HG03521 (cell line): Measurements from ENCODE around the gene CTNNB1.

Experiments
- ATAC-seq: cut with Tn5 transposase; IDR thresholded peaks from one replicate; pipeline ENCODE4 v1.9.1; 2021; ENCODE audit warnings: mild to moderate bottlenecking, moderate library complexity; ENCODE audit not compliant: unreplicated experiment

Gene CTNNB1

GRCh38 chr3:41213588-41213987, 14.3 kb downstream of the CTNNB1 start:
- no peak for ATAC-seq

GRCh38 chr3:41216422-41216821, 17.1 kb downstream of the CTNNB1 start:
- no peak for ATAC-seq

GRCh38 chr3:41216993-41217392, 17.7 kb downstream of the CTNNB1 start:
- no peak for ATAC-seq

GRCh38 chr3:41219424-41219823, 20.1 kb downstream of the CTNNB1 start:
- no peak for ATAC-seq

GRCh38 chr3:41220906-41221677, 21.8 kb downstream of the CTNNB1 start:
- ATAC-seq = no peak

GRCh38 chr3:41222012-41222411, 22.7 kb downstream of the CTNNB1 start:
- ATAC-seq = no peak

- no peak for ATAC-seq
Measured at GRCh38 chr3:41222501-41222900, 23.2 kb downstream of the CTNNB1 start.

GRCh38 chr3:41223078-41223477, 23.8 kb downstream of the CTNNB1 start:
- no peak for ATAC-seq

GRCh38 chr3:41223691-41224090, 24.4 kb downstream of the CTNNB1 start:
- ATAC-seq = no peak

GRCh38 chr3:41224120-41224806, 25.0 kb downstream of the CTNNB1 start:
- ATAC-seq = no peak

GRCh38 chr3:41234823-41235721, 35.8 kb downstream of the CTNNB1 start:
- ATAC-seq = no peak

GRCh38 chr3:41236228-41236627, 36.9 kb downstream of the CTNNB1 start:
- ATAC-seq = no peak

- ATAC-seq = no peak
Measured at GRCh38 chr3:41237907-41238306, 38.6 kb downstream of the CTNNB1 start.

GRCh38 chr3:41239587-41239986, 40.3 kb downstream of the CTNNB1 start:
- ATAC-seq = no peak

GRCh38 chr3:41241161-41241560, 41.9 kb downstream of the CTNNB1 start:
- ATAC-seq = no peak

- no peak for ATAC-seq
Measured at GRCh38 chr3:41241800-41242571, 42.7 kb downstream of the CTNNB1 start.

- ATAC-seq = no peak
Measured at GRCh38 chr3:41243183-41243582, 43.9 kb downstream of the CTNNB1 start.

GRCh38 chr3:41244620-41245336, 45.5 kb downstream of the CTNNB1 start:
- ATAC-seq = no peak

GRCh38 chr3:41247055-41248004, 48.0 kb downstream of the CTNNB1 start:
- ATAC-seq = no peak
